HepG2 (cell line): ENCODE results near the gene RIC3.

ENCODE experiments used
- EP300 ChIP-seq, 3 experiments: sonication (generic) in 1 of 3; formaldehyde crosslinking in 1 of 3; IDR thresholded peaks; 2 replicates each; pipeline versions ENCODE4 v1.5.1 to v1.6.1; 2011 to 2020; ENCODE audit warnings: low read depth in 2 of 3, low read length in 2 of 3, borderline replicate concordance in 1 of 3, improper control_type of control experiment in 1 of 3, mild to moderate bottlenecking in 1 of 3, missing genetic modification reagents in 1 of 3, moderate library complexity in 1 of 3
- EZH2 ChIP-seq: conservative IDR thresholded peaks from 2 replicates; pipeline ENCODE4 v1.6.1; 2012; ENCODE audit warnings: mild to moderate bottlenecking, low read depth, low read length, moderate library complexity
- FOXK1 ChIP-seq: sonication (generic); formaldehyde crosslinking; IDR thresholded peaks from 2 replicates; pipeline ENCODE4 v1.4.0; 2020; ENCODE audit warnings: low read depth, missing genetic modification reagents, borderline replicate concordance
- NCOA2 ChIP-seq: sonication (generic); formaldehyde crosslinking; IDR thresholded peaks from 2 replicates; pipeline ENCODE4 v1.8.0; 2022; ENCODE audit warnings: inconsistent platforms
- PBX2 ChIP-seq: IDR thresholded peaks from 2 replicates; pipeline ENCODE4 v1.6.1; 2016; ENCODE audit warnings: control low read depth
- ZFYVE20 ChIP-seq: sonication (generic); formaldehyde crosslinking; IDR thresholded peaks from 2 replicates; pipeline ENCODE4 v1.8.0; 2023; ENCODE audit warnings: low read depth, mild to moderate bottlenecking, moderate library complexity, missing genetic modification reagents, borderline replicate concordance
- ZNF232 ChIP-seq: sonication (generic); formaldehyde crosslinking; IDR thresholded peaks from 2 replicates; pipeline ENCODE4 v1.4.0; 2020; ENCODE audit warnings: missing genetic modification reagents, borderline replicate concordance
- ZNF547 ChIP-seq: sonication (generic); formaldehyde crosslinking; IDR thresholded peaks from 2 replicates; pipeline ENCODE4 v1.5.1; 2020; ENCODE audit warnings: mild to moderate bottlenecking, missing genetic modification reagents
- ZNF576 ChIP-seq: sonication (generic); formaldehyde crosslinking; IDR thresholded peaks from 2 replicates; pipeline ENCODE4 v1.4.0; 2020; ENCODE audit warnings: mild to moderate bottlenecking, missing genetic modification reagents
- ZSCAN5A ChIP-seq: sonication (generic); formaldehyde crosslinking; IDR thresholded peaks from 2 replicates; pipeline ENCODE4 v1.8.0; 2022; ENCODE audit warnings: mild to moderate bottlenecking, missing genetic modification reagents, borderline replicate concordance
- TF ChIP-seq, protein P1 (sequence below): IDR thresholded peaks from 2 replicates; pipeline ENCODE4 v1.6.1; 2012; ENCODE audit warnings: low read length, improper control_type of control experiment
- TF ChIP-seq, protein P2 (sequence below): sonication (generic); formaldehyde crosslinking; IDR thresholded peaks from 2 replicates; pipeline ENCODE4 v1.5.0; 2020; ENCODE audit warnings: mild to moderate bottlenecking, missing genetic modification reagents, moderate library complexity

DNA sequence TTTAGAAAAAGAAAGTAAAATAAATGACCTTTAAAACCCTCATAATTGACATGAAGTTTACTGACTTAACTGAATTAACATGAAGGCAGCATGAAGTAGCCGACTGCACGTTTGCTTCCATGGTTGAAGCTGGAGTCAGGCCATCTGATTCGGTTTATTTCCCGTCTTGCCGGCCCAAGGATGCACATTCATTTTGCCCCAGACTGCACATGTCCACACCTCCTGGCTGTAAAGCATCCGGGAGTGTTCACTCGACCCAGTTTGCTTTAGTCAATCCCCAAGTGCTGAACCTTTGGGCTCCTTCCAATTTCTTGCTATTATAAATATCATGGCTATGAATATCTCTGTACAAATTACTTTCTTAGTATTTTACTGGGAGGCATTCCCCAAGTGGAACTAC, 105.5 kb downstream of the RIC3 start:
- TF ChIP-seq, protein P1, sequence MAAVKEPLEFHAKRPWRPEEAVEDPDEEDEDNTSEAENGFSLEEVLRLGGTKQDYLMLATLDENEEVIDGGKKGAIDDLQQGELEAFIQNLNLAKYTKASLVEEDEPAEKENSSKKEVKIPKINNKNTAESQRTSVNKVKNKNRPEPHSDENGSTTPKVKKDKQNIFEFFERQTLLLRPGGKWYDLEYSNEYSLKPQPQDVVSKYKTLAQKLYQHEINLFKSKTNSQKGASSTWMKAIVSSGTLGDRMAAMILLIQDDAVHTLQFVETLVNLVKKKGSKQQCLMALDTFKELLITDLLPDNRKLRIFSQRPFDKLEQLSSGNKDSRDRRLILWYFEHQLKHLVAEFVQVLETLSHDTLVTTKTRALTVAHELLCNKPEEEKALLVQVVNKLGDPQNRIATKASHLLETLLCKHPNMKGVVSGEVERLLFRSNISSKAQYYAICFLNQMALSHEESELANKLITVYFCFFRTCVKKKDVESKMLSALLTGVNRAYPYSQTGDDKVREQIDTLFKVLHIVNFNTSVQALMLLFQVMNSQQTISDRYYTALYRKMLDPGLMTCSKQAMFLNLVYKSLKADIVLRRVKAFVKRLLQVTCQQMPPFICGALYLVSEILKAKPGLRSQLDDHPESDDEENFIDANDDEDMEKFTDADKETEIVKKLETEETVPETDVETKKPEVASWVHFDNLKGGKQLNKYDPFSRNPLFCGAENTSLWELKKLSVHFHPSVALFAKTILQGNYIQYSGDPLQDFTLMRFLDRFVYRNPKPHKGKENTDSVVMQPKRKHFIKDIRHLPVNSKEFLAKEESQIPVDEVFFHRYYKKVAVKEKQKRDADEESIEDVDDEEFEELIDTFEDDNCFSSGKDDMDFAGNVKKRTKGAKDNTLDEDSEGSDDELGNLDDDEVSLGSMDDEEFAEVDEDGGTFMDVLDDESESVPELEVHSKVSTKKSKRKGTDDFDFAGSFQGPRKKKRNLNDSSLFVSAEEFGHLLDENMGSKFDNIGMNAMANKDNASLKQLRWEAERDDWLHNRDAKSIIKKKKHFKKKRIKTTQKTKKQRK, result no peak
- TF ChIP-seq EZH2 (no peak), EP300 (IDR thresholded peaks at IDR 0.05; ENCODE audit: low read depth in 2 of 2, low read length in 2 of 2) (no peak), EP300 (CRISPR knock-in tag; IDR thresholded peaks at IDR 0.05; ENCODE audit: borderline replicate concordance) (no peak), ZFYVE20 (CRISPR knock-in tag) (no peak), NCOA2 (CRISPR knock-in tag) (no peak), ZSCAN5A (no peak), FOXK1 (CRISPR knock-in tag) (no peak), ZNF232 (no peak), ZNF576 (CRISPR knock-in tag) (no peak), ZNF547 (CRISPR knock-in tag) (no peak), PBX2 (no peak)
- TF ChIP-seq, protein P2, sequence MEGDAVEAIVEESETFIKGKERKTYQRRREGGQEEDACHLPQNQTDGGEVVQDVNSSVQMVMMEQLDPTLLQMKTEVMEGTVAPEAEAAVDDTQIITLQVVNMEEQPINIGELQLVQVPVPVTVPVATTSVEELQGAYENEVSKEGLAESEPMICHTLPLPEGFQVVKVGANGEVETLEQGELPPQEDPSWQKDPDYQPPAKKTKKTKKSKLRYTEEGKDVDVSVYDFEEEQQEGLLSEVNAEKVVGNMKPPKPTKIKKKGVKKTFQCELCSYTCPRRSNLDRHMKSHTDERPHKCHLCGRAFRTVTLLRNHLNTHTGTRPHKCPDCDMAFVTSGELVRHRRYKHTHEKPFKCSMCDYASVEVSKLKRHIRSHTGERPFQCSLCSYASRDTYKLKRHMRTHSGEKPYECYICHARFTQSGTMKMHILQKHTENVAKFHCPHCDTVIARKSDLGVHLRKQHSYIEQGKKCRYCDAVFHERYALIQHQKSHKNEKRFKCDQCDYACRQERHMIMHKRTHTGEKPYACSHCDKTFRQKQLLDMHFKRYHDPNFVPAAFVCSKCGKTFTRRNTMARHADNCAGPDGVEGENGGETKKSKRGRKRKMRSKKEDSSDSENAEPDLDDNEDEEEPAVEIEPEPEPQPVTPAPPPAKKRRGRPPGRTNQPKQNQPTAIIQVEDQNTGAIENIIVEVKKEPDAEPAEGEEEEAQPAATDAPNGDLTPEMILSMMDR (CRISPR knock-in tag), result no peak
